ENCODE data around the gene TUBB3.
"Not testable (repeated sequence)": the region's sequence is repeated elsewhere in the genome, so short reads cannot be mapped to it uniquely, and the experiment has no call there.

Gene TUBB3

GRCh38 chr16:89968074-89968473 is 44.9 kb downstream of the TUBB3 start:
- DNase-seq, result not testable (repeated sequence)

- no peak for DNase-seq
These were observed 46.7 kb downstream of the TUBB3 start for GRCh38 chr16:89969741-89970410.

- DNase-seq, result no peak
These were observed 48.5 kb downstream of the TUBB3 start for GRCh38 chr16:89971495-89972243.

DNA sequence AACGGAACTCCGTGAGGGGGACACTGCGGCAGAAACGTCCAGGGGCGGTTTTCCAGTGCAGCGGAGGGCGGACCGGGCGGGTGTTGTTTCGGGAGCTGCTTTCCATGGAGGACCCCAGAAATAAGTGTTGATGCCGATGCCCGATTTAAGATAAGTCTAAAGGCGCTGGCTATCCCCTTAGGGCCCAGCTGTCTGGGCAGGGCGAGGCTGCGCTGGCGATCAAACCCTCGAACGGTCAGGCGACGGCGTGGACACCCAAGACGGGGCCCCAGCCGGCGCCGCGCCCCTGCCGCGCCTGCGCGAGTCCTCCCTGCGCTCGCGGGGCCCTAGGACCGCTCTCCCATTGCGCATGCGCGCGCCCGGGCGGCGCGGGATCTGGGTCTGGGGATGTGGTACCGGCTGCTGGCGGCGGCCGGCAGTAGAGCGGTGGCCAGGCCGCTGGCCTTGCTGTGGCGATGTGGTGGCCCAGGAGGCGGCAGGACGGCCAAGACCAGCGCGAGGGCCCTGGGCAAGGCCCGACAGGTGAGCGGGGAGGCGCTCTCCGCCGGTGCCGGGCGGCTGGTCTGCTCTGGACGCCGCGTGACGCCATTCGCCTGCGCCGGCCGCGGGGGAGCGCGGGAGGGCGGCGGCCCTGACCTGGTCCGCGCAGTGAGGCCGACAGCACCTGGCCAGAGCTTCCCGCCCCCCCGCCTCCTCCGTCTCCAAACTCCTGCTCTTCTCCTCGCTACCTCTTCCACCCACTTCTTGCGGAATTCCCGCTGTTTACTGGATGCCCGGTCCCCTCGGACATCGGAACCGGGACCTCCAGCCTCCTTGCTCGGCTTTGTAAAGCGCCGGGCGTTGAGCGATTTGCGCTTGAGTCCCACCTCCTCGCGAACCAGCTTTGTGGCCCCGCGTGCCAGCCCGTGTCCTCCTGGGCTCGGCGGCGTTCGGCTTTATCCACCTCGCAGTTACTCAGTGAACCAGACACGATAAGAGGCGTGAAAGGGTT is 49.4 kb downstream of the TUBB3 start:
- DNase-seq, result peak; percentile 85 to 91

GRCh38 chr16:89973235-89973634 is 50.1 kb downstream of the TUBB3 start:
- no peak for DNase-seq

GRCh38 chr16:89973654-89974335 is 50.7 kb downstream of the TUBB3 start:
- DNase-seq, result no peak

- no peak for DNase-seq
These were observed 51.7 kb downstream of the TUBB3 start for GRCh38 chr16:89974870-89975269.

- DNase-seq, result peak in 1 of 2 donors; percentile 14
These were observed 58.3 kb downstream of the TUBB3 start for GRCh38 chr16:89981414-89981813.

- no peak for DNase-seq
These were observed 59.2 kb downstream of the TUBB3 start for GRCh38 chr16:89982318-89982717.

GRCh38 chr16:89983536-89983935 is 60.4 kb downstream of the TUBB3 start:
- DNase-seq, result no peak

DNA sequence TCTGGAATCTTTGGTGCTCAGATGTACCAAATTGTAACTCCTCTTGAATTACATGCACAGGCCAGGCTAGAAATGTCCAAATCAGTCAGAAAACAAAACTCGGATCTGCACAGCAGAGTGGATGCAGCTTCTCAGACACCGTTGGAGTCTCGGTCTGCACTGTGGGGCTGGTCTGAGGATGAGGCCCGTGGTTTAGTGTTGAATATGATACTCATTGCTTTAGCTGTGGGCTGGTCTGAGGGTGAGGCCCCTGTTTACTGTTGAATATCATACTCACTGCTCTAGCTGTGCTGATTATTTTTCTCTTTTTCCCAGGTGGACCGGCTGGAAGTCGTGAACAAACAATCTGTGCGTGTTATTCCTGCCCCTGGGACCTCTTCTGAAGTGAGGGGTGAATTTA is 61.1 kb downstream of the TUBB3 start:
- no peak for DNase-seq

- no peak for DNase-seq
These were observed 62.1 kb downstream of the TUBB3 start for GRCh38 chr16:89985219-89985618.

Data from stimulated activated CD4-positive, alpha-beta T cell treated with anti-CD3 and anti-CD28 coated beads, Interleukin-2, amount 100 ng/mL, for 48 hours (primary cell).